ENCODE measurements around the gene PHKA2.

- TF ChIP-seq BHLHE40 (IDR thresholded peaks at IDR 0.05; ENCODE audit: borderline replicate concordance) (no peak), ZNF384 (IDR thresholded peaks at IDR 0.05) (no peak), SP1 (IDR thresholded peaks at IDR 0.05) (no peak), FOXK2 (IDR thresholded peaks at IDR 0.05) (no peak)
- TF ChIP-seq, protein P1, sequence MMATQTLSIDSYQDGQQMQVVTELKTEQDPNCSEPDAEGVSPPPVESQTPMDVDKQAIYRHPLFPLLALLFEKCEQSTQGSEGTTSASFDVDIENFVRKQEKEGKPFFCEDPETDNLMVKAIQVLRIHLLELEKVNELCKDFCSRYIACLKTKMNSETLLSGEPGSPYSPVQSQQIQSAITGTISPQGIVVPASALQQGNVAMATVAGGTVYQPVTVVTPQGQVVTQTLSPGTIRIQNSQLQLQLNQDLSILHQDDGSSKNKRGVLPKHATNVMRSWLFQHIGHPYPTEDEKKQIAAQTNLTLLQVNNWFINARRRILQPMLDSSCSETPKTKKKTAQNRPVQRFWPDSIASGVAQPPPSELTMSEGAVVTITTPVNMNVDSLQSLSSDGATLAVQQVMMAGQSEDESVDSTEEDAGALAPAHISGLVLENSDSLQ (IDR thresholded peaks at IDR 0.05) = no peak
Measured at GRCh38 chrX:18888281-18888680, 95.6 kb downstream of the PHKA2 start.
